Suprapubic skin (tissue), 4 donors: ENCODE measurements around the gene DBNDD2.
A peak's percentile ranks its signal among the peaks of the same experiment; 100 is the strongest.

Experiments used
- EP300 ChIP-seq: sonication (generic); formaldehyde crosslinking; IDR thresholded peaks from one replicate; pipeline ENCODE4 v1.6.1; 2017; ENCODE audit warnings: antibody characterized with exemption
- POLR2A ChIP-seq, 2 donors: fragments of 450-650 bp; IDR thresholded peaks; one replicate each; pipeline ENCODE4 v1.6.1; 2017; ENCODE audit warnings: antibody characterized with exemption in 2 of 2, mild to moderate bottlenecking in 2 of 2, moderate library complexity in 2 of 2
- POLR2AphosphoS5 ChIP-seq, 3 donors: sonication (generic); formaldehyde crosslinking; IDR thresholded peaks; one replicate each; pipeline ENCODE4 v1.6.1; 2017; ENCODE audit warnings: antibody characterized with exemption in 3 of 3
- TF ChIP-seq, protein P1 (sequence below), 2 donors: fragments of 200-600 bp in 1 of 2; fragments of 450-650 bp in 1 of 2; sonication (generic) in 1 of 2; IDR thresholded peaks; one replicate each; pipeline ENCODE4 v1.5.1; 2016 to 2019; ENCODE audit warnings: antibody characterized with exemption in 2 of 2, mild to moderate bottlenecking in 1 of 2, moderate library complexity in 1 of 2

DNA sequence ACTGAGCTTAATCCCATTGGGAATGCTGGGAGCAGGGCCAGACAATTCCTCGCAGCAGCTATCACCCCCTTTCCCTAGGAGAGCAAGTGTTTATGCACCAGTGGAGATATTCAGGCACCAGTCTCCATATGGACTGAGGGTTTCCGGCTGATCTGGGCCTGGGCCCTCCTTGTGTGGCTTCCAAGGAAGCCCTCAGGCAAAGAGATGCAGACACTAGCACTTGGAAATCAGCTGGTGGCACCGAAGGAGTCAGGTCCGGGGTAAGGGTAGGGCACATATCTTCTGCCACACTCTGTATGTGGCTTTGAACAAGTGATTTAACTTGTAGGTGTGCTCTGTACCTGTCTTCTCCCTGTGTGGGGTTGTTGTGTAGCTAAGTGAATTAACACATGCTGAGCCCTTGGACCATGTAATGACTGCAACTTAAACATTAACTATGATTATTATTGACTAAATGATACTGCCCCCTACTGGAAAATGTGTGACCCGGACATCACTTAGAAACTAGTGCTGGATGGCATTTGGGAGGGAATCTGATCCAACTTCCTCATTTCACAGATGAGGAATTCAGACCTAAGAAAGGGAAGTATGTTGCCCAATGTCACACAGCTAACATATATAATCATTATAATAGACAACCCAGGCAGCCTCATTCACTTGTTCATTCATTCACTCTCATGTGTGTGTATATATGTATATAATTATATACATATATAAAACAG is 42.2 kb downstream of the DBNDD2 start:
- TF ChIP-seq, protein P1, sequence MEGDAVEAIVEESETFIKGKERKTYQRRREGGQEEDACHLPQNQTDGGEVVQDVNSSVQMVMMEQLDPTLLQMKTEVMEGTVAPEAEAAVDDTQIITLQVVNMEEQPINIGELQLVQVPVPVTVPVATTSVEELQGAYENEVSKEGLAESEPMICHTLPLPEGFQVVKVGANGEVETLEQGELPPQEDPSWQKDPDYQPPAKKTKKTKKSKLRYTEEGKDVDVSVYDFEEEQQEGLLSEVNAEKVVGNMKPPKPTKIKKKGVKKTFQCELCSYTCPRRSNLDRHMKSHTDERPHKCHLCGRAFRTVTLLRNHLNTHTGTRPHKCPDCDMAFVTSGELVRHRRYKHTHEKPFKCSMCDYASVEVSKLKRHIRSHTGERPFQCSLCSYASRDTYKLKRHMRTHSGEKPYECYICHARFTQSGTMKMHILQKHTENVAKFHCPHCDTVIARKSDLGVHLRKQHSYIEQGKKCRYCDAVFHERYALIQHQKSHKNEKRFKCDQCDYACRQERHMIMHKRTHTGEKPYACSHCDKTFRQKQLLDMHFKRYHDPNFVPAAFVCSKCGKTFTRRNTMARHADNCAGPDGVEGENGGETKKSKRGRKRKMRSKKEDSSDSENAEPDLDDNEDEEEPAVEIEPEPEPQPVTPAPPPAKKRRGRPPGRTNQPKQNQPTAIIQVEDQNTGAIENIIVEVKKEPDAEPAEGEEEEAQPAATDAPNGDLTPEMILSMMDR (IDR thresholded peaks at IDR 0.05): peak; percentile 18 to 30
- no peak for TF ChIP-seq POLR2A (IDR thresholded peaks at IDR 0.05)
- TF ChIP-seq EP300: no peak
- TF ChIP-seq POLR2AphosphoS5 (IDR thresholded peaks at IDR 0.05): no peak
